Measurements from ENCODE around the gene ARMC8. TPM values are rescaled to one million over a fixed set of nuclear protein-coding genes. Genes with fewer than 3 reads are reported as not detected.

ARMC8 gene
- total RNA-seq, 2 donors from 2014 or later, result 50.2 to 56.6 TPM

DNA sequence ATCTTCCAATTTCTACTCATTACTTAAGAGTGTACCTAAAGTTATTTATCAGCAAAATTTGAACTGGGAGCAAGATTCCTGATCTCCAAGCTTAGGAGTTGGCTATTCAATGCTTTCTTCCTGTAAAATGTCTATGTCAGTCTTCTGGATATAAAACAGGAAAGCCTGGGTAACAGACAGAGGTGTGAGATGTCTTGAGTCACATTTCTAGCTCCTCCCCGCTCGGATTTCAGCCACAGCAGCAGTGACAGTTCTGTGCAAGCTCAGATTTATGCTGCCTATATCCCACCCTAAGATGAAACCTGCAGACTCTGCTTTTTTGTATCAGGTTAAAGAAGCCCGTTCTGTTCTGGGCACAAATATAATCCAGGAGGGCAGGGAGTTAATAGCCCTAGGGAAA lies 2.1 kb upstream of the ARMC8 start:
- Mint-ChIP-seq H3K27me3 (peaks cover 15 to 21% of the 10 kb centered on the region in 2 donors), H3K9me3 (no peaks in the 10 kb centered on the region), H3K4me3 (no peak overlapping the region), H3K27ac (no peak overlapping the region), H3K4me1 (ENCODE audit: low read depth in 2 of 2) (peaks cover 23 to 30% of the 10 kb centered on the region in 2 donors), H3K36me3 (no peaks in the 10 kb centered on the region)
- DNase-seq (ENCODE audit: low spot score) (no peak), ATAC-seq (no peak)

DNA sequence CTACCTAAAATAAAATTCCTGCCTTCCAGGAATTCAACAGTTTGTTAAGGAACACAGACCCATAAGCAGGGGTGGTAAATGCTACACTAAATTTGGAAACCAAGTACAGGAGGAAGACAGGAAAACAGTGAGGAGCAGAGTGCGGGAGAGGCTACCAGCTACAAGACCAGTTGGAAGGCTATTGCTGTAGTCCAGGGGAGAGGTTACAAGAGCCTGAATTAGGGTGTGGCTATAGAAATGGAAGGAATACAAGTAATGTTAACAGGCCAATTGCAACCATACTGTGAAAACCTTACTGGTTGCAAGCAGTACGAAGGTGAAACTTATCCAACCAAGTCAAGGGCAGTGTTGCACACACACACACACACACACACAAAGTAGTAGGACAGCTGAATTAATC lies 880 bp upstream of the ARMC8 start:
- peak overlapping the region; percentile 94 to 95 for H3K27ac Mint-ChIP-seq

DNA sequence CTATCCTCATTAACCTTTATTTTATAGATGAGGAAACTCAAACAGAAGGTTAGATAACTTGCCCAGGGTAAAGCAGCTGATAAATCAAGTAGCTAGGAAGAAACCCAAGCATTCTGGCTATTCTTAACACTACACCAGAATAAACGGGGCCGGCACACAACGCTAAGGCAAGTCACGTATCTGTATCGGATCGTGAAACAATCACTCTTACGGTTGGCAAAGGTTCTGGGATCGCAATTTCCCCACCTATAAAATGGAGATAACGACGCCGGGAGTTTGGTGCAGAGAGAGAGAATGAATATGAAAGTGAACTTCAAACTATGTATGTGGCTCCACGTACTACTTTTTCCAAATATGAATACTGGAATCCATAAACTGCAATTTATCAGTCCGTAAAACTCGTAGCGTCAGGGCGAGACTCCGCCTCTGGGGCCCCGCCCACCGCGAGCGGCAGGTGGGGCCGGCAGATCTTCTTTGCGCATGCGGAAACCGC lies 252 bp upstream of the ARMC8 start:
- ATAC-seq (peak; percentile 95 to 96), DNase-seq (ENCODE audit: low spot score) (peak; percentile 89)
- Mint-ChIP-seq H3K36me3 (no peaks in the 10 kb centered on the region), H3K4me1 (ENCODE audit: low read depth in 2 of 2) (peaks cover 32 to 43% of the 10 kb centered on the region in 2 donors), H3K4me3 (peak overlapping the region; percentile 98), H3K9me3 (no peaks in the 10 kb centered on the region), H3K27me3 (peaks cover 15 to 21% of the 10 kb centered on the region in 2 donors), H3K27ac (peak overlapping the region; percentile 94 to 95)

More for the DNA sequence above, 880 bp upstream of the ARMC8 start:
- Mint-ChIP-seq H3K9me3 (no peaks in the 10 kb centered on the region), H3K4me3 (peak overlapping the region; percentile 98), H3K4me1 (ENCODE audit: low read depth in 2 of 2) (peaks cover 27 to 37% of the 10 kb centered on the region in 2 donors), H3K27me3 (peaks cover 15 to 21% of the 10 kb centered on the region in 2 donors), H3K36me3 (no peaks in the 10 kb centered on the region)
- ATAC-seq (no peak), DNase-seq (ENCODE audit: low spot score) (no peak)

DNA sequence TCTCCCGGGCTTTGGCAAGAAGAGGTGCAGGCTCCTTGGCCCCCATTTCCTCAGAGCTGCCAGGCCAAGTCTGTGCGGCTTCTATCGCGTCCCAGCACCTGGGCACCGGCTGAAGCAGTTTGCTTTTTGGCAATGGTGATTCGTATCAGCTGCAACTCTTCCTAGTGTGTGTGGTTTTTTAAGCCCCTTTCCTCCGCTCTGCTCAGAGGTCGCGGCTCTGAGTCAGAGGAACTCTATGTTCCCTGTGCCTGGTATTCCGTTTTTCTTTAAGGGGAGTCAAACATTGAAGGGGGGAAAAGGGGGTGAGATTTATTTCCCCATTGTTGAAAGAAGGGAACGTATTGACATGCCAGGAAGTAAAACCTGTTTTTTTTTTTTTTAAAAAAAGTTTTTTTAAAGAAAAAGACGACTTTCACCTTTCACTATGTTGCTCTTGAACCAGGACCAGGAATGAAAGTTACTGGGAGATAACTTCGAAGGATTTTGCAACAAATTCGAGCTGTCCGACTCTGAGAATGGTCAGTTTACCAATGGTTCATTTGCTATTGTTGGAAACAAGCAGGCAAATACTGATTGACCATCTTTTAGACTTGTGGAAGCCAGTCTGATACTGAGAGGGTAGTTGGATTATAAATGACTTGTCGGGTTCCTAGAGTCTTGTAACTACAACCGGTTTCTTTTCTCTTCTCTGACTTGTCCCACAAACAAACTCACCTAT lies 1.1 kb downstream of the ARMC8 start:
- DNase-seq (ENCODE audit: low spot score), result no peak
- no peak for ATAC-seq
- peaks cover 32 to 43% of the 10 kb centered on the region in 2 donors for H3K4me1 Mint-ChIP-seq (ENCODE audit: low read depth in 2 of 2)
- H3K27me3 Mint-ChIP-seq, result peaks cover 15 to 21% of the 10 kb centered on the region in 2 donors
- no peaks in the 10 kb centered on the region for H3K36me3 Mint-ChIP-seq
- H3K27ac Mint-ChIP-seq, result peak overlapping the region; percentile 94 to 95
- H3K4me3 Mint-ChIP-seq, result peak overlapping the region; percentile 98
- H3K9me3 Mint-ChIP-seq, result no peaks in the 10 kb centered on the region

DNA sequence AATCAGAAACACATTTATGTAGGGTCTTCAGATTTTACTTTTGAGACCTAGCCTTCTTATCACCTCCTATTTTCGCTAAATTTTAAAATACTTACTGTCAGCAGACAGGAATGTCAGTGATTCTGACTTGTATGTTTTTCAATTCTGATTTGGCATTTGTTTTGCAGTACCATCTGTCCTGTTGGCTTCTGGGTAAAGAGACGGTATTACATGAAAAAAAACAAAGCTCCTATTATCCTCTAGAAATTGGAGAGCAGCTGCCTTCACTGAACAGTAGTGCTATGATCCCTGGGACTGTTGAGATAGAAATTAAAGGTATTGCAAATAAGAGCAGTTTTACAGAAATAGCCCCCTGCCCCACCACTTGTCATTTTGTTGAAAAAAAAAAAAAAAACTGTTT lies 8.4 kb downstream of the ARMC8 start:
- H3K27me3 Mint-ChIP-seq, result no peaks in the 10 kb centered on the region
- peaks cover 30 to 35% of the 10 kb centered on the region in 2 donors for H3K4me1 Mint-ChIP-seq (ENCODE audit: low read depth in 2 of 2)
- ATAC-seq (no peak), DNase-seq (ENCODE audit: low spot score) (no peak)
- H3K36me3 Mint-ChIP-seq, result no peaks in the 10 kb centered on the region
- H3K4me3 Mint-ChIP-seq, result no peak overlapping the region
- no peaks in the 10 kb centered on the region for H3K9me3 Mint-ChIP-seq
- no peak overlapping the region for H3K27ac Mint-ChIP-seq

DNA sequence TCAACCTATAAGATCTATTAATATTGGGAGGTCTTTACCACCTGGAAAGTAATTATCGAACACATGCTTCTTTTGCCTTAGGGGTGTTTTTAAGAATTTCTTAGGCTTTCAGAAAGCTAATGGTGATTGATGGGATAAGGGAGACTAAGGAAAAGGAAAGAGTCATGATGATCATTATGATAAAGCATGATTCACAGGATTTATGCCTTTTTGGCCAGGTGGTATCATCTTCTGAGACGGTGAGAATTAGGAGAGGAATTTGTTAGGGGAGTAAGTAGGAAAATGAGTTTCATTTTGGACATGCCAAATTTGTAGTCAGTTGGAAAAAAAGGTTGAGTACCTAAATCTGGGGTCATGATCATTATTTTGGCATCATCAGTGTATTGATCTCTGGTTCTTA lies 8.9 kb downstream of the ARMC8 start:
- ATAC-seq, result no peak
- H3K9me3 Mint-ChIP-seq, result no peaks in the 10 kb centered on the region
- no peak overlapping the region for H3K4me3 Mint-ChIP-seq
- no peaks in the 10 kb centered on the region for H3K27me3 Mint-ChIP-seq
- DNase-seq (ENCODE audit: low spot score), result no peak
- no peaks in the 10 kb centered on the region for H3K36me3 Mint-ChIP-seq
- no peak overlapping the region for H3K27ac Mint-ChIP-seq
- peaks cover 28 to 36% of the 10 kb centered on the region in 2 donors for H3K4me1 Mint-ChIP-seq (ENCODE audit: low read depth in 2 of 2)

DNA sequence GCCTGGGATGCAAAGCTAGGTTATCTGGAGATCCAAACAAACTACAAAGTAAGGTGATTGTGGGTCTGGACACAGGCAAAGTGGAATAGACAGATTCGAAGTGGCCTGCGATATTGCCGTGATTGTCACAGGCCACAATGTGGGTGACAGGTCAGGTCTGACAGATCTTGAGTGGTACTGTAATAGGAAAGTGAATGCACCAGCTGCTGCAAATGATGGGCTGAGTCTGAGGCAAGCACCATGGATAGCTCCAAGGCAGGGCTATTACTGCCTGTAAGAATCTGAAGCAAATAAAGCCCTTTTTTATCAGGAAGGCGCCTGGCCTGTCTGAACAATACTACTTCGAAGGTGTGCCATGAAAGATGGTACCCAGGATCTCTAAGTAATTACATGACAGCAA lies 10.0 kb downstream of the ARMC8 start:
- Mint-ChIP-seq H3K4me1 (ENCODE audit: low read depth in 2 of 2) (peaks cover 29 to 34% of the 10 kb centered on the region in 2 donors), H3K27ac (no peak overlapping the region), H3K27me3 (no peaks in the 10 kb centered on the region), H3K4me3 (no peak overlapping the region), H3K9me3 (no peaks in the 10 kb centered on the region), H3K36me3 (no peaks in the 10 kb centered on the region)
- ATAC-seq, result peak; percentile 55 to 62
- no peak for DNase-seq (ENCODE audit: low spot score)

DNA sequence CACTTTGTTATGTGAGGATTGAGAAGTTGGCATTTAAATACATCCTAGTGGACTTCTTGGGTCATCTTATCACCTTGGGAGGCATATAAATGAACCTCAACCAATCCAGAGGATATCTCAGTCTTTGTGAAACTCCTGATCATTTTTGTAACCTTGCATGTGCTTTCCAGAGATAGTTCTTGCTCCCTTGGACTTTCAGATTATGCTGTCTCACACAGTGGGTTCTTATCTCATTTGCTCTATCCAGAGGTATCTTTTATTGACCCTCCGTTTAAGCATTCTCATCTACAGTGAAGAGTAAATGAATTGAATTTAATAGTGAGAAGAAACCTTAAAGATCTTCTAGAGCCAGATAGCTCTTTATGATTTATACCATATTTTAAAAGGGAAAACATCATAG lies 10.4 kb downstream of the ARMC8 start:
- no peak for DNase-seq (ENCODE audit: low spot score)
- H3K36me3 Mint-ChIP-seq, result no peaks in the 10 kb centered on the region
- no peaks in the 10 kb centered on the region for H3K27me3 Mint-ChIP-seq
- no peak overlapping the region for H3K4me3 Mint-ChIP-seq
- H3K9me3 Mint-ChIP-seq, result no peaks in the 10 kb centered on the region
- ATAC-seq, result no peak
- H3K27ac Mint-ChIP-seq, result no peak overlapping the region
- H3K4me1 Mint-ChIP-seq (ENCODE audit: low read depth in 2 of 2), result peaks cover 29 to 34% of the 10 kb centered on the region in 2 donors

DNA sequence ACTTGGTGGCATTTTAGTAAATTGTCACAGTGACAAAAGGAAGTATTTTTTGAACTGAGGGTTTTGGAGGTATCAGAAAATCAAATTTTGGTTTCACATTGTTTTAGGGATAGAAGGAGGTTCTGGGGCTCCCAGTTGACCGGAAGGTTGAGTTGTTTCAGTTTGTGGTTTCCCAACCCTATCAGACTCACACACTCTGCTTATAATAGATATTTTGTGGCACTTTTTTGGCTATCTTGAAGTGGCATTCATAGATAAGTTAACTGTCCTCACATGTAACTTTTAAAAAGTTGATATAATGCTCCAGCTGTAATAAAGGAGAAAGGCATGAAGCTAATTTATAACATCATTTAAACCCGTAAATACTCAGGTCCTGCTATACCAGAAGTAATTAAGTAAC lies 12.8 kb downstream of the ARMC8 start:
- peak in 1 of 2 donors; percentile 53 for ATAC-seq
- Mint-ChIP-seq H3K27me3 (no peaks in the 10 kb centered on the region), H3K27ac (peak overlapping the region in 1 of 2 donors; percentile 60), H3K36me3 (no peaks in the 10 kb centered on the region), H3K4me3 (peak overlapping the region; percentile 47), H3K9me3 (no peaks in the 10 kb centered on the region), H3K4me1 (ENCODE audit: low read depth in 2 of 2) (peaks cover 43 to 46% of the 10 kb centered on the region in 2 donors)
- no peak for DNase-seq (ENCODE audit: low spot score)

DNA sequence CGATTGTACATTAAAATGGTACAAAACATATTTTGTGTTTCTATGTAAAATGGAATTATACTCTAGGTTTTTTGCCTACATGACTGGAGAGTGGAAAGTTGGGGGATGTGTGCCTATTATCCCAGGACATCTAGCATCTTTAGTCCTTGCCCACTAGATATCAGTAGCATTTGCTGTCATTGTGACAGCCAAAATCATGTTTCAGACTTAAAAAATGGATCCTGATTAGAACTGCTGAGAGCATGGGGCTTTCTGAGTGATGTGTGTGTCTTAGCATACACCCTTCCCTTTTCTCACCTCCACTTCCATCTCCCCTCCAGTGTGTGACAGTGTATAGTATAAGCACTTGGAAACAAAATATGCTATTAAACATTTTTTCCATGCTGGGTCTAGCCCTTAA lies 13.3 kb downstream of the ARMC8 start:
- H3K27ac Mint-ChIP-seq, result no peak overlapping the region
- ATAC-seq, result no peak
- H3K4me1 Mint-ChIP-seq (ENCODE audit: low read depth in 2 of 2), result peaks cover 46 to 48% of the 10 kb centered on the region in 2 donors
- no peaks in the 10 kb centered on the region for H3K27me3 Mint-ChIP-seq
- no peak overlapping the region for H3K4me3 Mint-ChIP-seq
- DNase-seq (ENCODE audit: low spot score), result no peak
- no peaks in the 10 kb centered on the region for H3K36me3 Mint-ChIP-seq
- no peaks in the 10 kb centered on the region for H3K9me3 Mint-ChIP-seq

DNA sequence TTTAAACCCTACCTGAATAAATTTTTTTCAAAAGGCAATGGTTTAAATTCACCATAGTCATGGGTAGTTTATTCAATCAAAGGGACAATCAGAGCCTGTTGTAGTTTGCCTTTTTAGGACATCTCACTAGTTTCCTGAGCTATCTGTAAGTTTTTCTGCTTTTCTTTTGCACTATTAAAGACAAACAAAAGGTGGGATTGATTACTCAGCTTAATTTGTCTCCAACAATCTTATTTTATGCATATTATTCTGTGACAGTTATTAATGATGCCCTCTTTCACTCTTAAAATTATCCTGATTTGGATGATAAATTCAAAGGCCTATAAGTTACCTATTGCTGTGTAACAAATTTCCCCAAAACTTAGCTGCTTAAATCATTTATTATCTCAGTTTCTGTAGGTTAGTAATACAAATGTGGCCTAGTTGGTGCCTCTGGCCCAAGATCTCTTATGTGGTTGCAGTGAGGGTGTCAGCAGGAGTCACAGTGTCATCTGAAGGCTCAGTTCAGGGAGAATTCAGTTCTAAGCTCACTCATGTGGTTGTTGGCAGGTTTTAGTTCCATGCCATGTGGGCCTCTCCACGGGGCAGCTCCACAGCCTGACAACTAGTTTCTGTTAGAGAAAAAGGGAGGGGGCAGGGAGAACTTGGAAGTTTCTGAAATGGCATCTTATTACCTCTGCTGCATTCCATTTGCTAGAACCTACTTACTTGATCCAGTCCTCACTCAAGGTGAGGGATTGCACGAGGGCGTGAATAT lies 16.0 kb downstream of the ARMC8 start:
- Mint-ChIP-seq H3K9me3 (no peaks in the 10 kb centered on the region), H3K27me3 (no peaks in the 10 kb centered on the region), H3K4me3 (no peak overlapping the region), H3K4me1 (ENCODE audit: low read depth in 2 of 2) (peaks cover 54 to 61% of the 10 kb centered on the region in 2 donors), H3K27ac (no peak overlapping the region), H3K36me3 (no peaks in the 10 kb centered on the region)
- ATAC-seq (no peak), DNase-seq (ENCODE audit: low spot score) (no peak)

DNA sequence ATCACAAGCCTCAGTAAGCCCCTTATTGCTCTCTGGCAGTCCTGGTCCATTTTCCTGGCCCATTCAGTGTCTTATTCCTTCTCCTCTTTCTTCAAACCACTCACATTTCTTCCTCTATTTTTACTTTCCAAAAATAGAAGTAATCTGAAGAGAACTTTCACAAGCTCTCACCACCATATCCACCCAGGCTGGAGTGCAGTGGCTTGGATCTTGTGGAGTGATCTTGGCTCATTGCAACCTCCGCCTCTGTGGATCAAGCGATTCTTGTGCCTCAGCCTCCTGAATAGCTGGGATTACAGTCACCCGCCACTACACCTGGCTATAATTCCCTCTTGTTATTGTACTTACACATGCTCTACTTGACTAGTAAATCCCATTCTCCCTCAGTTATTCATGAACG lies 16.8 kb downstream of the ARMC8 start:
- H3K36me3 Mint-ChIP-seq, result no peaks in the 10 kb centered on the region
- H3K27ac Mint-ChIP-seq, result no peak overlapping the region

DNA sequence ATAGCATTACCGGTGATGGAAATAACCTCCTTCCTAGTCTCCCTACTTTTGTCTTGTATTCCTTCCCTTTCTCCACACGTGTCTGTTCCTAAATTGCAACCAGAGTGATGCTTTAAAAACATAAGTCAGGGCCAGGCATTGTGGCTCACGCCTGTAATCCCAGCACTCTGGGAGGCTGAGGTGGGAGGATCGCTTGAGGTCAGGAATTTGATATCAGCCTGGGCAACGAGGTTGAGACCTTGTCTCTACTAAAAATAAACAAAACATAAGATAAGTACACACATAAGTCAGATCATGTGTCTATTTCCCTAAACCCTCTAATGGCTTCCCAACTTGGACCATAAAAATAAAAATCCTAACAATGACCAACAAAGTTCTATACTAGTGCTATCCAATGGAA lies 18.4 kb downstream of the ARMC8 start:
- ATAC-seq, result no peak
- Mint-ChIP-seq H3K36me3 (no peaks in the 10 kb centered on the region), H3K4me3 (no peak overlapping the region), H3K27me3 (no peaks in the 10 kb centered on the region), H3K9me3 (no peaks in the 10 kb centered on the region), H3K27ac (no peak overlapping the region), H3K4me1 (ENCODE audit: low read depth in 2 of 2) (peaks cover 42 to 50% of the 10 kb centered on the region in 2 donors)
- DNase-seq (ENCODE audit: low spot score), result no peak

More for the DNA sequence above, 16.8 kb downstream of the ARMC8 start:
- H3K27me3 Mint-ChIP-seq, result no peaks in the 10 kb centered on the region
- H3K4me1 Mint-ChIP-seq (ENCODE audit: low read depth in 2 of 2), result peaks cover 52 to 58% of the 10 kb centered on the region in 2 donors
- no peak for ATAC-seq
- no peak for DNase-seq (ENCODE audit: low spot score)
- H3K4me3 Mint-ChIP-seq, result no peak overlapping the region
- H3K9me3 Mint-ChIP-seq, result no peaks in the 10 kb centered on the region

DNA sequence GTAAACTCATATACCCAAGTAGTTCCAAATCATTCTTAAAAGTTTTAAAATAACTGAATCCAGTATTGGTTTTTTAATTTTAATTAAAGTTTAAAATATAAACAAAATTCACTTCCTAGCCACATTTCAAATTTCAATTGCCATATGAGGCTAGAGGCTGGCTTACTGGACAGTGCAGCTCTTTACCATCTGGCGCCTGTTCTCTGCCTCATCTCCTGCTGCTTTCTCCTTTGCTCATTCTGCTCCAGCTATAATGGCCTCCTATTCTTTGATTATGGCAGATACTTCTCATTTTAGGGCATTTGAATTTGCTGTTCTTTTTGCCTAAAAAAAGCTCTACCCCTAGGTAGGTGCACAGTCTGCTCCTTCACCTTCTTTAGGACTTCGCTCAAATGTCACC lies 19.1 kb downstream of the ARMC8 start:
- H3K4me3 Mint-ChIP-seq, result no peak overlapping the region
- H3K36me3 Mint-ChIP-seq, result peaks cover 1% of the 10 kb centered on the region
- ATAC-seq (no peak), DNase-seq (ENCODE audit: low spot score) (no peak)
- no peak overlapping the region for H3K27ac Mint-ChIP-seq
- H3K9me3 Mint-ChIP-seq, result no peaks in the 10 kb centered on the region
- H3K4me1 Mint-ChIP-seq (ENCODE audit: low read depth in 2 of 2), result peaks cover 38 to 47% of the 10 kb centered on the region in 2 donors
- H3K27me3 Mint-ChIP-seq, result no peaks in the 10 kb centered on the region
